ENCODE results near the gene RANGAP1.

DNA sequence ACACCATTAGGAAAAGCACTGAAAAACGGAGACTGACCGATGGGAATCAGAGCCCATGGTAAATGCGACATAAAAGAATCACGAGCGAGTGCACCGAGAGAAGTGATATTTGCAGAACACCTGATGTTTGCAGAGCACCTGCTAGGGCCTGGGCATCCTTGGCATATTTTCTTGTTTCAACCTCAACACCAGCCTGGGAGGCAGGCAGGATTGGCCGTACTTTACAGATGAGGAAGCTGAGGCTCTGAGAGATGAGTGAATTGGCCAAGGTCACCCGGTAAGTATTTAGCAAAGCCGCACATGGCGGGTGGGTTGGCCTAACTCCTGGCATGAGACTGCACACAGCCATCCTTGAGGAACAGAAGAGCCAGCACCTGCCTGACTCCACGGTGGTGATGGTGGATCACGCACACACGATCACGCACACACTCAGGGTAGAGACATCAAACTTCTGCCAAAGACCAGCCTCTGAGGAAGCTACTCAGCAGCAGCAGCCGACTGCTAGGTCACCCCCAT is 23.7 kb downstream of the RANGAP1 start:
- no peak for TF ChIP-seq CTCF (conservative IDR thresholded peaks at IDR 0.05; ENCODE audit: low read length)
- TF ChIP-seq EZH2phosphoT487 (IDR thresholded peaks at IDR 0.05; ENCODE audit: borderline replicate concordance, low read depth, low read length): no peak

Measured in OCI-LY7 (cell line).